Glomerular endothelial cell (primary cell): ENCODE measurements around the gene WDR36. TPM values are rescaled to one million over a fixed set of nuclear protein-coding genes. Genes with fewer than 3 reads are reported as not detected.

Experiments used
- total RNA-seq: library from RNA; depleted of rRNA; stranded (reverse); fragments of >200 nt; gene quantifications from 2 replicates; pipeline ENCODE4 v1.2.3, GENCODE V29; 2015

Gene WDR36
- total RNA-seq, 1 donor from 2014 or later, result 26.3 TPM

Other genes with a start within 250 kb of the WDR36 start
- 0.06 TPM in 1 of 2 replicates, not detected in the other for gene TSLP, start 20.6 kb upstream of the WDR36 start, total RNA-seq
- gene CAMK4, start 132.0 kb downstream of the WDR36 start, total RNA-seq, result 1.0 and 5.8 TPM in 2 replicates